HCT116 (cell line): ENCODE data around the gene SEH1L. TPM values are rescaled to one million over a fixed set of nuclear protein-coding genes. Genes with fewer than 3 reads are reported as not detected.

Experiments used
- ATAC-seq: fragments of 200-7000 bp; cut with Tn5 transposase; 2 replicates; pipeline ENCODE4 v1.9.1; 2020; ENCODE audit warnings: mild to moderate bottlenecking, moderate library complexity
- BruUV-seq: library from RNA; stranded (reverse); fragments of 400-500 nt; replicated peaks from 2 replicates; lab custom pipeline; 2021; lab: Mats Ljungman, UMichigan
- CTCF ChIA-PET: fragments of 300-600 bp; sonication (Branson Sonifier 250); formaldehyde crosslinking; loops from one replicate; lab custom pipeline; 2021; ENCODE audit warnings: antibody characterized with exemption; lab: Charles Lee
- POLR2A ChIA-PET: fragments of 300-600, 350-600 bp; sonication (Branson Sonifier 250); formaldehyde crosslinking; loops from one replicate; lab custom pipeline; 2021; ENCODE audit warnings: antibody characterized with exemption; lab: Charles Lee
- RAD21 ChIA-PET, 2 experiments: fragments of 300-600 bp; sonication (Branson Sonifier 250); formaldehyde crosslinking; loops; one replicate each; lab custom pipeline; 2023; ENCODE audit warnings: low total read pairs in 2 of 2; ENCODE audit not compliant: uncharacterized antibody in 2 of 2, unreplicated experiment in 2 of 2, low non-redundant PET in 1 of 2; lab: Charles Lee
- DNase-seq: peaks from one replicate; pipeline ENCODE4 v3.0.0-alpha.2; 2010; ENCODE audit warnings: low read depth, low spot score
- H2AFZ ChIP-seq: fragments of 200-600 bp; shearing (Covaris generic), sonication (generic); 2 replicates; pipeline ENCODE4 v1.6.1; 2017; ENCODE audit warnings: low read depth, mixed run types, mixed read lengths, antibody characterized with exemption, low read length; ENCODE audit not compliant: poor library complexity, severe bottlenecking
- H3K27ac ChIP-seq: 2 replicates; pipeline ENCODE4 v1.5.1; 2012; ENCODE audit warnings: low read depth, low read length
- H3K27me3 ChIP-seq: fragments of 200-600 bp; sonication (generic); 2 replicates; pipeline ENCODE4 v1.6.1; 2016; ENCODE audit warnings: mixed run types, low read length, mixed read lengths; ENCODE audit not compliant: insufficient read depth
- H3K36me3 ChIP-seq, 2 experiments: fragments of 200-500 bp in 1 of 2; fragments of 200-600 bp in 1 of 2; sonication (Bioruptor generic) in 1 of 2; sonication (generic) in 1 of 2; 2 replicates each; pipeline versions ENCODE4 v1.5.1 to v1.6.1; 2014 to 2016; ENCODE audit warnings: low read length in 2 of 2, inconsistent platforms in 1 of 2, mixed read lengths in 1 of 2, mixed run types in 1 of 2; ENCODE audit not compliant: insufficient read depth in 2 of 2, control insufficient read depth in 1 of 2
- H3K4me1 ChIP-seq, 2 experiments: fragments of 200-600 bp in 1 of 2; sonication (generic) in 1 of 2; 2 replicates each; pipeline versions ENCODE4 v1.5.1 to v1.6.1; 2012 to 2017; ENCODE audit warnings: low read length in 2 of 2, inconsistent platforms in 1 of 2, mild to moderate bottlenecking in 1 of 2, mixed read lengths in 1 of 2, mixed run types in 1 of 2, moderate library complexity in 1 of 2; ENCODE audit not compliant: insufficient read depth in 2 of 2, control insufficient read depth in 1 of 2
- H3K4me2 ChIP-seq: fragments of 200-600 bp; sonication (generic); 2 replicates; pipeline ENCODE4 v1.6.1; 2017; ENCODE audit warnings: mixed run types, low read length, mixed read lengths
- H3K4me3 ChIP-seq, 2 experiments: fragments of 200-600 bp in 1 of 2; sonication (generic) in 1 of 2; replicated peaks in 1 of 2; 2 replicates each; pipeline ENCODE4 v1.5.1; 2011 to 2016; ENCODE audit warnings: low read length in 2 of 2, control low read depth in 1 of 2, low read depth in 1 of 2, mild to moderate bottlenecking in 1 of 2, mixed read lengths in 1 of 2, mixed run types in 1 of 2
- H3K79me2 ChIP-seq: fragments of 200-600 bp; sonication (generic); 2 replicates; pipeline ENCODE4 v1.6.1; 2017; ENCODE audit warnings: mild to moderate bottlenecking, mixed run types, low read length, moderate library complexity, mixed read lengths; ENCODE audit not compliant: insufficient read depth
- H3K9ac ChIP-seq: fragments of 200-600 bp; sonication (generic); 2 replicates; pipeline ENCODE4 v1.6.1; 2016; ENCODE audit warnings: low read length, mixed read lengths
- H3K9me2 ChIP-seq: fragments of 200-600 bp; sonication (generic), shearing (Covaris generic); 2 replicates; pipeline ENCODE4 v1.6.1; 2017; ENCODE audit warnings: mixed run types, mild to moderate bottlenecking, moderate library complexity; ENCODE audit not compliant: insufficient read depth
- H3K9me3 ChIP-seq, 2 experiments: fragments of 200-500 bp in 1 of 2; fragments of 200-600 bp in 1 of 2; sonication (Bioruptor generic) in 1 of 2; sonication (generic) in 1 of 2; 2 replicates each; pipeline ENCODE4 v1.6.1; 2014 to 2017; ENCODE audit warnings: low read length in 2 of 2, mixed read lengths in 2 of 2, inconsistent platforms in 1 of 2, low read depth in 1 of 2, mild to moderate bottlenecking in 1 of 2, mixed run types in 1 of 2, moderate library complexity in 1 of 2; ENCODE audit not compliant: control insufficient read depth in 1 of 2, insufficient read depth in 1 of 2
- H4K20me1 ChIP-seq: fragments of 200-600 bp; sonication (generic), shearing (Covaris generic); 2 replicates; pipeline ENCODE4 v1.6.1; 2017; ENCODE audit warnings: mixed run types, mild to moderate bottlenecking, moderate library complexity; ENCODE audit not compliant: insufficient read depth
- CTCF ChIP-seq, 3 experiments: fragments of 200-600 bp in 1 of 3; sonication (generic) in 1 of 3; IDR thresholded peaks in 2 of 3; conservative IDR thresholded peaks in 1 of 3; 2 replicates each; pipeline ENCODE4 v1.5.1; 2012 to 2017; ENCODE audit warnings: low read depth in 2 of 3, low read length in 2 of 3, antibody characterized with exemption in 1 of 3, borderline replicate concordance in 1 of 3, control low read depth in 1 of 3, mild to moderate bottlenecking in 1 of 3, mixed read lengths in 1 of 3, mixed run types in 1 of 3, moderate library complexity in 1 of 3; ENCODE audit not compliant: insufficient read depth in 1 of 3
- EZH2 ChIP-seq: fragments of 200-600 bp; sonication (generic); IDR thresholded peaks from 2 replicates; pipeline ENCODE4 v1.6.1; 2017; ENCODE audit warnings: antibody characterized with exemption, mixed run types
- JUND ChIP-seq: IDR thresholded peaks from 2 replicates; pipeline ENCODE4 v1.6.1; 2012
- MAX ChIP-seq: IDR thresholded peaks from 2 replicates; pipeline ENCODE4 v1.6.1; 2012
- RAD21 ChIP-seq: IDR thresholded peaks from 2 replicates; pipeline ENCODE4 v1.6.1; 2012; ENCODE audit warnings: low read depth, mild to moderate bottlenecking
- intact Hi-C: fragments of 100-400 bp; cut with micrococcal nuclease; formaldehyde crosslinking; loops from 2 replicates; pipeline ENCODE4 v1.10.0; 2022
- total RNA-seq: library from RNA; stranded (reverse); gene quantifications from one replicate; pipeline ENCODE4 v1.2.1, GENCODE V29; 2021; ENCODE audit not compliant: unreplicated experiment

The SEH1L gene
- total RNA-seq, 1 experiment from 2014 or later: 83.7 TPM

GRCh38 chr18:12998332-12999060 lies 50.7 kb downstream of the SEH1L start:
- no peak overlapping the region for H2AFZ ChIP-seq
- H3K9ac ChIP-seq: no peak overlapping the region
- no peaks in the 10 kb centered on the region for H3K9me3 ChIP-seq
- CTCF ChIA-PET: interaction anchor here (1.8 kb wide), 1 partner anchor 10 kb away, joined by 8 read pairs; no protein-coding TSS in a partner anchor
- intact Hi-C loops: no loop called here
- BruUV-seq: no TSS peak
- H3K36me3 ChIP-seq: peaks cover 3 to 17% of the 10 kb centered on the region in 2 experiments; a peak in 3 of 4 replicates
- no peaks in the 10 kb centered on the region for H3K4me1 ChIP-seq
- TF ChIP-seq JUND (no peak), MAX (no peak)
- H3K9me2 ChIP-seq: no peaks in the 10 kb centered on the region
- H3K4me2 ChIP-seq: no peak overlapping the region
- H4K20me1 ChIP-seq: peaks cover 4% of the 10 kb centered on the region; the same call in 1 of the 2 replicates
- no peak overlapping the region for H3K4me3 ChIP-seq
- DNase-seq (no peak), ATAC-seq (no peak)
- no peaks in the 10 kb centered on the region for H3K27me3 ChIP-seq
- no peak overlapping the region for H3K27ac ChIP-seq
- POLR2A ChIA-PET: interaction anchor here (2.7 kb wide), 1 partner anchor 7 kb away, joined by 21 read pairs; the partner anchor contains the start of gene CEP192
- peaks cover 80% of the 10 kb centered on the region for H3K79me2 ChIP-seq
- RAD21 ChIA-PET: no interaction called here

GRCh38 chr18:13003466-13003896 lies 55.7 kb downstream of the SEH1L start:
- DNase-seq (peak; percentile 78), ATAC-seq (peak; percentile 100)
- no peak overlapping the region for H3K4me2 ChIP-seq
- H2AFZ ChIP-seq: no peak overlapping the region
- RAD21 ChIA-PET: no interaction called here
- H3K9me3 ChIP-seq: no peaks in the 10 kb centered on the region
- no peak overlapping the region for H3K4me3 ChIP-seq
- H3K9ac ChIP-seq: no peak overlapping the region
- intact Hi-C loops: loop anchor here (1.0 kb wide), 2 partner anchors 156 to 627 kb away; no protein-coding TSS in a partner anchor
- H3K79me2 ChIP-seq: peaks cover 80% of the 10 kb centered on the region
- no peaks in the 10 kb centered on the region for H3K9me2 ChIP-seq
- TF ChIP-seq RAD21: peak; percentile 51
- peak; percentile 34; the same call in 1 of the 2 replicates for TF ChIP-seq MAX
- peak; percentile 41 to 63 (median 60) for TF ChIP-seq CTCF (IDR thresholded peaks at IDR 0.05 in 2 of 3, conservative IDR thresholded peaks at IDR 0.05 in 1 of 3; ENCODE audit: borderline replicate concordance in 1 of 3, insufficient read depth in 1 of 3, low read depth in 2 of 3, low read length in 2 of 3)
- TF ChIP-seq EZH2: no peak
- H4K20me1 ChIP-seq: 0 out of 2 replicates have a peak, but pooled peaks cover under 1% of the 10 kb centered on the region
- CTCF ChIA-PET: no interaction called here
- POLR2A ChIA-PET: no interaction called here
- no TSS peak for BruUV-seq
- no peak overlapping the region for H3K27ac ChIP-seq
- no peaks in the 10 kb centered on the region for H3K27me3 ChIP-seq
- H3K36me3 ChIP-seq: peaks cover 8 to 19% of the 10 kb centered on the region in 2 experiments; a peak in 3 of 4 replicates
- no peaks in the 10 kb centered on the region for H3K4me1 ChIP-seq
